ENCODE measurements around the gene MYH13.

DNA sequence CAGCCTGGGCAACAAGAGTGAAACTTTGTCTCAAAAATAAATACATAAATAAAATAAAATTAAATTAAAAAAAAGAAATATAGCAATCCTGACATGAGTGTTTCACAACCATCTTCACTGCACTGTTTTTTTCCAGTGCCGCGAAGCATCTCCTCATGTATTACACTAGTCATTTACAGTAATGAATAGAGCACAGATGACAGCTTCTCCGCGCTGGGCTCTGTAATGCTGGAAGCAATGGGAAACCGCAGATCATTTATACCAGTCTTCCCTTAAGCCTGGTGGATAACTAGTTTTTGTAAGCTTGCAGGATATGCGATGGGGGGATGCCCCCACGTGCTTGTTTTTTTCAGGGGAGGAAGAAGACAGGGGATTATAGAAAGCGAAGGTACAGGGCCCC is 86.9 kb downstream of the MYH13 start:
- TF ChIP-seq, protein P1, sequence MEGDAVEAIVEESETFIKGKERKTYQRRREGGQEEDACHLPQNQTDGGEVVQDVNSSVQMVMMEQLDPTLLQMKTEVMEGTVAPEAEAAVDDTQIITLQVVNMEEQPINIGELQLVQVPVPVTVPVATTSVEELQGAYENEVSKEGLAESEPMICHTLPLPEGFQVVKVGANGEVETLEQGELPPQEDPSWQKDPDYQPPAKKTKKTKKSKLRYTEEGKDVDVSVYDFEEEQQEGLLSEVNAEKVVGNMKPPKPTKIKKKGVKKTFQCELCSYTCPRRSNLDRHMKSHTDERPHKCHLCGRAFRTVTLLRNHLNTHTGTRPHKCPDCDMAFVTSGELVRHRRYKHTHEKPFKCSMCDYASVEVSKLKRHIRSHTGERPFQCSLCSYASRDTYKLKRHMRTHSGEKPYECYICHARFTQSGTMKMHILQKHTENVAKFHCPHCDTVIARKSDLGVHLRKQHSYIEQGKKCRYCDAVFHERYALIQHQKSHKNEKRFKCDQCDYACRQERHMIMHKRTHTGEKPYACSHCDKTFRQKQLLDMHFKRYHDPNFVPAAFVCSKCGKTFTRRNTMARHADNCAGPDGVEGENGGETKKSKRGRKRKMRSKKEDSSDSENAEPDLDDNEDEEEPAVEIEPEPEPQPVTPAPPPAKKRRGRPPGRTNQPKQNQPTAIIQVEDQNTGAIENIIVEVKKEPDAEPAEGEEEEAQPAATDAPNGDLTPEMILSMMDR (IDR thresholded peaks at IDR 0.05 in 2 of 3, conservative IDR thresholded peaks at IDR 0.05 in 1 of 3; ENCODE audit: control insufficient read depth in 2 of 3, extremely low read depth in 1 of 3, insufficient read depth in 1 of 3, low read depth in 3 of 3, low read length in 3 of 3): no peak
- TF ChIP-seq TBL1XR1 (IDR thresholded peaks at IDR 0.05; ENCODE audit: low read depth, low read length): no peak
- TF ChIP-seq ZBED1 (IDR thresholded peaks at IDR 0.05; ENCODE audit: borderline replicate concordance): no peak
- no peak for TF ChIP-seq NFYA (IDR thresholded peaks at IDR 0.05; ENCODE audit: borderline replicate concordance, low read depth, low read length)
- TF ChIP-seq RELA (IDR thresholded peaks at IDR 0.05; ENCODE audit: borderline replicate concordance, partially characterized antibody): no peak
- TF ChIP-seq TCF7 (IDR thresholded peaks at IDR 0.05; ENCODE audit: borderline replicate concordance): no peak
- TF ChIP-seq BCL3 (IDR thresholded peaks at IDR 0.05; ENCODE audit: borderline replicate concordance, insufficient read depth, low read depth, low read length, poor library complexity, severe bottlenecking): no peak

Data from GM12878 (cell line).